Liver (tissue), 9 donors: ENCODE data around the gene SUMF2. TPM values are rescaled to one million over a fixed set of nuclear protein-coding genes. Genes with fewer than 3 reads are reported as not detected.

Experiments
- DNase-seq: peaks from one replicate; pipeline ENCODE4 v3.0.0-alpha.2; 2017; ENCODE audit warnings: low spot score
- H3K27ac ChIP-seq, 2 donors: one replicate each; pipeline ENCODE4 v1.7.0; 2013; ENCODE audit warnings: inconsistent platforms in 2 of 2, low read length in 2 of 2, control low read depth in 1 of 2, low read depth in 1 of 2, mild to moderate bottlenecking in 1 of 2
- H3K27me3 ChIP-seq, 4 donors: one replicate each; pipeline versions ENCODE4 v1.6.1 to v1.7.0; 2013; ENCODE audit warnings: low read length in 3 of 4, inconsistent platforms in 1 of 4, mild to moderate bottlenecking in 1 of 4, moderate library complexity in 1 of 4; ENCODE audit not compliant: control insufficient read depth in 4 of 4, insufficient read depth in 4 of 4
- H3K36me3 ChIP-seq, 4 donors: one replicate each; pipeline versions ENCODE4 v1.6.1 to v1.7.0; 2013; ENCODE audit warnings: low read length in 3 of 4, mild to moderate bottlenecking in 3 of 4, low read depth in 1 of 4, moderate library complexity in 1 of 4; ENCODE audit not compliant: control insufficient read depth in 4 of 4, insufficient read depth in 3 of 4
- H3K4me1 ChIP-seq, 4 donors: one replicate each; pipeline versions ENCODE4 v1.6.1 to v1.7.0; 2013; ENCODE audit warnings: low read length in 3 of 4, mild to moderate bottlenecking in 3 of 4, moderate library complexity in 1 of 4; ENCODE audit not compliant: control insufficient read depth in 4 of 4, insufficient read depth in 4 of 4
- H3K4me3 ChIP-seq, 3 donors: one replicate each; pipeline versions ENCODE4 v1.6.1 to v1.7.0; 2013; ENCODE audit warnings: low read length in 3 of 3, control low read depth in 1 of 3, low read depth in 1 of 3, mild to moderate bottlenecking in 1 of 3
- H3K9ac ChIP-seq, 2 donors: one replicate each; pipeline ENCODE4 v1.7.0; 2013; ENCODE audit warnings: low read length in 2 of 2, mild to moderate bottlenecking in 2 of 2, moderate library complexity in 2 of 2, control low read depth in 1 of 2, low read depth in 1 of 2
- H3K9me3 ChIP-seq, 4 donors: one replicate each; pipeline versions ENCODE4 v1.6.1 to v1.7.0; 2013; ENCODE audit warnings: low read length in 3 of 4; ENCODE audit not compliant: control insufficient read depth in 4 of 4
- ATF3 ChIP-seq: IDR thresholded peaks from 2 replicates; pipeline ENCODE4 v1.6.1; 2016; ENCODE audit warnings: antibody characterized with exemption
- CTCF ChIP-seq: fragments of 150-350 bp; IDR thresholded peaks from 2 replicates; pipeline ENCODE4 v1.5.1; 2017; ENCODE audit warnings: improper control_type of control experiment, low read depth, low read length; ENCODE audit not compliant: missing input control
- EGR1 ChIP-seq, 2 donors: IDR thresholded peaks; 2 replicates each; pipeline ENCODE4 v1.6.1; 2016 to 2018; ENCODE audit warnings: antibody characterized with exemption in 2 of 2, low read depth in 2 of 2
- FOXA1 ChIP-seq: IDR thresholded peaks from 2 replicates; pipeline ENCODE4 v1.6.1; 2016; ENCODE audit warnings: antibody characterized with exemption
- FOXA2 ChIP-seq: IDR thresholded peaks from 2 replicates; pipeline ENCODE4 v1.6.1; 2016; ENCODE audit warnings: antibody characterized with exemption
- GABPA ChIP-seq, 2 donors: IDR thresholded peaks in 1 of 2; conservative IDR thresholded peaks in 1 of 2; 2 replicates each; pipeline ENCODE4 v1.6.1; 2016; ENCODE audit warnings: antibody characterized with exemption in 2 of 2, mild to moderate bottlenecking in 1 of 2, moderate library complexity in 1 of 2
- HNF4A ChIP-seq, 2 donors: conservative IDR thresholded peaks; 2 replicates each; pipeline ENCODE4 v1.6.1; 2016; ENCODE audit warnings: antibody characterized with exemption in 2 of 2, mild to moderate bottlenecking in 2 of 2
- HNF4G ChIP-seq: IDR thresholded peaks from 2 replicates; pipeline ENCODE4 v1.6.1; 2016; ENCODE audit warnings: antibody characterized with exemption
- JUND ChIP-seq, 2 donors: IDR thresholded peaks; 2 replicates each; pipeline ENCODE4 v1.6.1; 2016; ENCODE audit warnings: antibody characterized with exemption in 2 of 2
- MAX ChIP-seq: IDR thresholded peaks from 2 replicates; pipeline ENCODE4 v1.6.1; 2016; ENCODE audit warnings: antibody characterized with exemption
- NR2F2 ChIP-seq: IDR thresholded peaks from 2 replicates; pipeline ENCODE4 v1.6.1; 2016; ENCODE audit warnings: antibody characterized with exemption
- RAD21 ChIP-seq, 2 donors: IDR thresholded peaks; 2 replicates each; pipeline ENCODE4 v1.6.1; 2016; ENCODE audit warnings: antibody characterized with exemption in 2 of 2, mild to moderate bottlenecking in 2 of 2
- REST ChIP-seq: IDR thresholded peaks from 2 replicates; pipeline ENCODE4 v1.6.1; 2016; ENCODE audit warnings: antibody characterized with exemption, mild to moderate bottlenecking
- RXRA ChIP-seq, 2 donors: IDR thresholded peaks; 2 replicates each; pipeline ENCODE4 v1.6.1; 2017 to 2018; ENCODE audit warnings: antibody characterized with exemption in 2 of 2, mild to moderate bottlenecking in 1 of 2
- SP1 ChIP-seq: IDR thresholded peaks from 2 replicates; pipeline ENCODE4 v1.6.1; 2018; ENCODE audit warnings: antibody characterized with exemption, mild to moderate bottlenecking
- TAF1 ChIP-seq: conservative IDR thresholded peaks from 2 replicates; pipeline ENCODE4 v1.6.1; 2016; ENCODE audit warnings: antibody characterized with exemption, mild to moderate bottlenecking
- YY1 ChIP-seq: IDR thresholded peaks from 2 replicates; pipeline ENCODE4 v1.6.1; 2016; ENCODE audit warnings: antibody characterized with exemption, mild to moderate bottlenecking
- ZBTB33 ChIP-seq: IDR thresholded peaks from 2 replicates; pipeline ENCODE4 v1.6.1; 2016; ENCODE audit warnings: antibody characterized with exemption
- WGBS: extraction: QIAGEN DNeasy Blood & Tissue Kit; methylation state at CpG from one replicate; pipeline ENCODE4 v1.1.7; 2013; 5-methylcytosine and 5-hydroxymethylcytosine counted together
- polyA plus RNA-seq, 2 donors: library from polyadenylated mRNA; stranded (reverse) in 1 of 2; unstranded in 1 of 2; fragments of 200-250 nt in 1 of 2; fragments of >200 nt in 1 of 2; fragmentation: Nextera tagmentation in 1 of 2; extraction: Ambion mirVana in 1 of 2; gene quantifications; one replicate each; pipeline versions ENCODE4 v1.2.1 to v1.2.3, GENCODE V29; 2013 to 2015
- total RNA-seq, 2 donors: library from RNA; depleted of rRNA; stranded (reverse); fragments of >200 nt; gene quantifications; one replicate each; pipeline ENCODE4 v1.2.3, GENCODE V29; 2014
- donor health status: healthy.
- donor health status: healthy.
- donor health status: healthy.
- donor health status: healthy.
- donor health status: healthy.

Gene SUMF2
- total and polyA plus RNA-seq, 4 donors, result 67.1 to 104 (median 74.8) TPM

GRCh38 chr7:56053379-56053778, 10.7 kb upstream of the SUMF2 start:
- WGBS, result 79% methylated on average over 9 of the region's 9 CpGs
- Histone ChIP-seq H3K27ac (no peak overlapping the region), H3K9me3 (no peaks in the 10 kb centered on the region), H3K4me3 (no peak overlapping the region), H3K27me3 (no peaks in the 10 kb centered on the region), H3K9ac (no peak overlapping the region), H3K4me1 (peaks cover 6 to 17% (median 13%) of the 10 kb centered on the region in 4 donors), H3K36me3 (peaks cover 11 to 40% (median 28%) of the 10 kb centered on the region in 4 donors)
- DNase-seq, result no peak
- TF ChIP-seq EGR1 (IDR thresholded peaks at IDR 0.05; ENCODE audit: low read depth in 2 of 2) (no peak), ZBTB33 (no peak), RXRA (IDR thresholded peaks at IDR 0.05) (no peak), CTCF (no peak)

GRCh38 chr7:56053993-56054392, 10.1 kb upstream of the SUMF2 start:
- 87% methylated on average over 2 of the region's 2 CpGs for WGBS
- Histone ChIP-seq H3K9ac (no peak overlapping the region), H3K4me3 (no peak overlapping the region), H3K9me3 (no peaks in the 10 kb centered on the region), H3K27ac (no peak overlapping the region), H3K27me3 (no peaks in the 10 kb centered on the region), H3K36me3 (peaks cover 11 to 45% (median 31%) of the 10 kb centered on the region in 4 donors), H3K4me1 (peaks cover 6 to 16% (median 10%) of the 10 kb centered on the region in 4 donors)
- DNase-seq, result no peak
- TF ChIP-seq HNF4A (conservative IDR thresholded peaks at IDR 0.05), result no peak
- no peak for TF ChIP-seq EGR1 (IDR thresholded peaks at IDR 0.05; ENCODE audit: low read depth in 2 of 2)
- TF ChIP-seq NR2F2, result no peak
- TF ChIP-seq SP1, result no peak
- no peak for TF ChIP-seq ATF3
- TF ChIP-seq YY1, result no peak
- TF ChIP-seq JUND (IDR thresholded peaks at IDR 0.05), result no peak
- TF ChIP-seq REST, result no peak
- no peak for TF ChIP-seq TAF1
- TF ChIP-seq RAD21 (IDR thresholded peaks at IDR 0.05), result no peak
- no peak for TF ChIP-seq FOXA2
- TF ChIP-seq CTCF, result no peak
- TF ChIP-seq RXRA (IDR thresholded peaks at IDR 0.05), result no peak
- no peak for TF ChIP-seq HNF4G
- no peak for TF ChIP-seq ZBTB33
- no peak for TF ChIP-seq GABPA (IDR thresholded peaks at IDR 0.05 in 1 of 2, conservative IDR thresholded peaks at IDR 0.05 in 1 of 2)
- TF ChIP-seq FOXA1, result no peak
- TF ChIP-seq MAX, result no peak
